PC-9 (cell line): ENCODE data around the gene IRX4. TPM values are rescaled to one million over a fixed set of nuclear protein-coding genes. Genes with fewer than 3 reads are reported as not detected.

Experiments
- BruUV-seq: library from RNA; stranded (reverse); fragments of 400-500 nt; replicated peaks from 2 replicates; lab custom pipeline; 2021; lab: Mats Ljungman, UMichigan
- CTCF ChIA-PET: fragments of 300-600 bp; sonication (Branson Sonifier 250); formaldehyde crosslinking; loops from one replicate; lab custom pipeline; 2022; ENCODE audit warnings: antibody characterized with exemption; lab: Charles Lee
- POLR2A ChIA-PET: fragments of 300-600 bp; sonication (Branson Sonifier 250); formaldehyde crosslinking; loops from one replicate; lab custom pipeline; 2022; ENCODE audit warnings: antibody characterized with exemption; ENCODE audit not compliant: unreplicated experiment; lab: Charles Lee
- DNase-seq, 2 experiments: peaks; one replicate each; pipeline versions ENCODE4 v3.0.0 to v3.0.0-alpha.2; 2015 to 2022; ENCODE audit warnings: mixed read lengths in 1 of 2
- H2AFZ ChIP-seq: fragments of 200-600 bp; sonication (generic); 2 replicates; pipeline ENCODE4 v1.8.1; 2017; ENCODE audit warnings: antibody characterized with exemption
- H3F3A ChIP-seq: fragments of 200-600 bp; sonication (generic); 2 replicates; pipeline ENCODE4 v1.8.1; 2017; ENCODE audit warnings: antibody characterized with exemption, mild to moderate bottlenecking, low read depth; ENCODE audit not compliant: insufficient read depth
- H3K27ac ChIP-seq: fragments of 200-600 bp; sonication (generic); 2 replicates; pipeline ENCODE4 v1.6.1; 2016; ENCODE audit warnings: mixed run types
- H3K27me3 ChIP-seq: fragments of 200-600 bp; sonication (generic); 2 replicates; pipeline ENCODE4 v1.6.1; 2016; ENCODE audit warnings: low read depth, mixed run types; ENCODE audit not compliant: insufficient read depth
- H3K36me3 ChIP-seq: fragments of 200-600 bp; sonication (generic); 2 replicates; pipeline ENCODE4 v1.6.1; 2016; ENCODE audit warnings: low read depth, mixed run types
- H3K4me1 ChIP-seq: fragments of 200-600 bp; sonication (generic); replicated peaks from 2 replicates; pipeline ENCODE4 v1.6.1; 2016; ENCODE audit warnings: mixed run types; ENCODE audit not compliant: insufficient read depth
- H3K4me2 ChIP-seq: fragments of 200-600 bp; sonication (generic); 2 replicates; pipeline ENCODE4 v1.6.1; 2017; ENCODE audit warnings: mixed run types
- H3K4me3 ChIP-seq: fragments of 200-600 bp; sonication (generic); 2 replicates; pipeline ENCODE4 v1.6.1; 2016; ENCODE audit warnings: mixed run types
- H3K79me2 ChIP-seq: fragments of 200-600 bp; sonication (generic); 2 replicates; pipeline ENCODE4 v1.6.1; 2017; ENCODE audit warnings: low read depth, mixed run types
- H3K9me2 ChIP-seq: fragments of 200-600 bp; sonication (generic); 2 replicates; pipeline ENCODE4 v1.8.1; 2017; ENCODE audit warnings: mild to moderate bottlenecking; ENCODE audit not compliant: insufficient read depth
- H3K9me3 ChIP-seq: fragments of 200-600 bp; sonication (generic); 2 replicates; pipeline ENCODE4 v1.8.1; 2016; ENCODE audit warnings: low read depth; ENCODE audit not compliant: insufficient read depth
- H4K20me1 ChIP-seq: fragments of 200-600 bp; sonication (generic); 2 replicates; pipeline ENCODE4 v1.8.1; 2017; ENCODE audit not compliant: insufficient read depth
- CTCF ChIP-seq: fragments of 200-600 bp; sonication (generic); conservative IDR thresholded peaks from 2 replicates; pipeline ENCODE4 v1.6.1; 2017; ENCODE audit warnings: mixed run types, antibody characterized with exemption, mild to moderate bottlenecking, moderate library complexity
- EZH2 ChIP-seq: fragments of 200-600 bp; sonication (generic); IDR thresholded peaks from 2 replicates; pipeline ENCODE4 v1.8.0; 2017; ENCODE audit warnings: antibody characterized with exemption, low read depth
- intact Hi-C: fragments of 100-400 bp; cut with micrococcal nuclease; formaldehyde crosslinking; loops from one replicate; pipeline ENCODE4 v1.10.0; 2022; ENCODE audit not compliant: unreplicated experiment
- total RNA-seq: library from RNA; stranded (reverse); gene quantifications from 2 replicates; pipeline ENCODE4 v1.2.3, GENCODE V29; 2021

The IRX4 gene
- total RNA-seq, 1 experiment from 2014 or later: not detected

DNA sequence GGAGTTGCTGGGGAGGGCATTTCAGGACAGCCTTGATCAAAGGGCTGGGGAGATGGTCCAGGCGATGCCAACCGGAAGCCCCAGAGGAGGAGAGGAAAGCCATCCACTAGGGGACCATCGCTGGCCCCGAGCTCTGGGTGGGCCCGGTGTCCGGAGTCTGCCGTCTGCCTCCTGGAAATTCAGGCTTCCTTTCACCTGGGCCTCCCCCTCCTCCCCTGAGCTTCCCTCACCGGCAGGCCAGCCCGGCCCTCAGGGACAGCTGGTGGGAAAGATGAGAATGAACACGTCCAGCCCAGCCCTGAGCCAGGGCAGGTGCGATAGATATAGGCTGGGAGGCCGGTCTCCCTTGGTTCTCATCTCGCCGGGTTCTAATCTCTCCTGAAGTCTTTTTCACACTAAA, 17.2 kb downstream of the IRX4 start:
- Histone ChIP-seq H3K27me3 (peaks cover 93% of the 10 kb centered on the region), H3K4me2 (no peak overlapping the region), H4K20me1 (peaks cover 3% of the 10 kb centered on the region; the same call in 1 of the 2 replicates), H3K9me3 (no peaks in the 10 kb centered on the region; the same call in 1 of the 2 replicates), H3K27ac (no peak overlapping the region), H3K36me3 (no peaks in the 10 kb centered on the region), H3K4me3 (no peak overlapping the region), H3F3A (no peaks in the 10 kb centered on the region), H3K79me2 (no peaks in the 10 kb centered on the region), H3K4me1 (no peaks in the 10 kb centered on the region), H3K9me2 (no peaks in the 10 kb centered on the region), H2AFZ (no peak overlapping the region)
- no TSS peak for BruUV-seq
- ChIA-PET CTCF (no interaction called here), POLR2A (no interaction called here)
- DNase-seq: no peak
- TF ChIP-seq EZH2 (no peak), CTCF (no peak)
- intact Hi-C loops: no loop called here

DNA sequence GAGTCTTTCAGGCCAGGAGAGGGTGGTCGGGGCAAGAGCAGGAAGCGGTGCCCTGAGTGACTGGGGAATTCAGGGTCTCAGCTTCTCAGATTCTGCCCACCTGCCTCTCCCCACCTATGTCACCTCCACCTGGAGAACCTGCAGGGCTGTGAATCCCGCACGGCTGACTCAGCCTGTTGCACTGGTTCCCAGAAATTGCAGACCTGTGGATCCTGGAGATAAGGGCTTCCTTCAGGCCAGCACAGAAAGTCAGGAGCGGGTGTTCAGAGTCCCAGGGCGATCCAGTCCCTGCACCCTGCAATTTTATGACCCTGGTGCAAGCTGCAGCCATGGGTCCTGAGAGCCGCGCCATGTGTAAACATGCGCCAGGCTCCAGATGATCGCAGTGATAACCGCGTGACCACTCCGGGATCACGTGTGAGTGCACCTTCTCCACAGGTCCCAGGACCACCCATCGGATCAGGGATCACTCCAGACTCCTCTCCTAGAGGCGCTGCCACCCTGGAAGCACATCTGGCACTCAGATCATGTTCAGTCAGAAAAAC, 17.8 kb downstream of the IRX4 start:
- Histone ChIP-seq H3K4me2 (no peak overlapping the region), H2AFZ (no peak overlapping the region), H3K27ac (no peak overlapping the region), H4K20me1 (peaks cover 3% of the 10 kb centered on the region; the same call in 1 of the 2 replicates), H3K9me2 (no peaks in the 10 kb centered on the region), H3K79me2 (no peaks in the 10 kb centered on the region), H3K36me3 (no peaks in the 10 kb centered on the region), H3K4me3 (no peak overlapping the region), H3F3A (no peaks in the 10 kb centered on the region), H3K27me3 (peaks cover 99% of the 10 kb centered on the region), H3K9me3 (no peaks in the 10 kb centered on the region; the same call in 1 of the 2 replicates), H3K4me1 (no peaks in the 10 kb centered on the region)
- no TSS peak for BruUV-seq
- intact Hi-C loops: no loop called here
- no peak for DNase-seq
- ChIA-PET POLR2A (no interaction called here), CTCF (no interaction called here)
- no peak for TF ChIP-seq EZH2
- no peak for TF ChIP-seq CTCF

- CTCF ChIA-PET: no interaction called here
- no peak for TF ChIP-seq EZH2
- no peak for TF ChIP-seq CTCF
Observed at GRCh38 chr5:1860949-1861348, 21.8 kb downstream of the IRX4 start.

More at GRCh38 chr5:1860949-1861348, 21.8 kb downstream of the IRX4 start:
- Histone ChIP-seq H3K9me3 (no peaks in the 10 kb centered on the region), H4K20me1 (peaks cover 3% of the 10 kb centered on the region; the same call in 1 of the 2 replicates), H3K9me2 (no peaks in the 10 kb centered on the region), H3K79me2 (no peaks in the 10 kb centered on the region), H3K27ac (no peak overlapping the region), H2AFZ (no peak overlapping the region), H3K4me3 (no peak overlapping the region), H3K27me3 (peaks cover 94% of the 10 kb centered on the region), H3K4me2 (no peak overlapping the region), H3F3A (no peaks in the 10 kb centered on the region), H3K36me3 (no peaks in the 10 kb centered on the region), H3K4me1 (no peaks in the 10 kb centered on the region)
- POLR2A ChIA-PET: interaction anchor here (0.5 kb wide), 1 partner anchor 371 kb away, joined by 5 read pairs; no protein-coding TSS in a partner anchor
- intact Hi-C loops: no loop called here
- no peak for DNase-seq
- BruUV-seq: no TSS peak
